ENCODE measurements around the gene CPNE7. TPM values are rescaled to one million over a fixed set of nuclear protein-coding genes. Genes with fewer than 3 reads are reported as not detected.
A peak's percentile ranks its signal among the peaks of the same experiment; 100 is the strongest.

Gene CPNE7
- total and polyA plus RNA-seq, 4 experiments from 2014 or later, result 2.3 to 7.3 (median 4.9) TPM

- no peak overlapping the region for H3K27ac ChIP-seq (ENCODE audit: low read depth, low read length)
- ChIA-PET POLR2A (ENCODE audit: partially characterized antibody) (no interaction called here), CTCF (ENCODE audit: partially characterized antibody) (interaction anchor here (1.2 kb wide), 1 partner anchor 12 kb away, joined by 3 read pairs; no protein-coding TSS in a partner anchor)
- H3K27me3 ChIP-seq (ENCODE audit: insufficient read depth, low read length), result no peaks in the 10 kb centered on the region
- H3K9me3 ChIP-seq (ENCODE audit: control insufficient read depth in 1 of 2, low read length in 2 of 2), result no peaks in the 10 kb centered on the region
- H3K9me3 Mint-ChIP-seq, result peaks cover 0 to 2% (median 0%) of the 10 kb centered on the region in 8 donors
- H3K36me3 ChIP-seq (ENCODE audit: insufficient read depth, low read length), result peaks cover 8% of the 10 kb centered on the region
- no peak for DNase-seq
- H3K4me1 ChIP-seq (ENCODE audit: insufficient read depth, low read length), result peaks cover 16% of the 10 kb centered on the region
- peaks cover 18 to 41% of the 10 kb centered on the region in 2 donors for H3K36me3 Mint-ChIP-seq
- intact Hi-C loops (cut with micrococcal nuclease), result no loop called here
- H3K4me3 Mint-ChIP-seq, result no peak overlapping the region
- H3K4me1 Mint-ChIP-seq, result peaks cover 11 to 16% (median 13%) of the 10 kb centered on the region in 4 donors
- H3K27ac Mint-ChIP-seq, result peak overlapping the region in 1 of 7 donors; percentile 35
- no peak overlapping the region for H3K4me3 ChIP-seq (ENCODE audit: low read length in 2 of 2)
- H3K27me3 Mint-ChIP-seq, result no peaks in the 10 kb centered on the region
Observed at GRCh38 chr16:89545044-89545830, 30.3 kb upstream of the CPNE7 start.

GRCh38 chr16:89545831-89546574, 29.6 kb upstream of the CPNE7 start:
- no peaks in the 10 kb centered on the region for H3K27me3 Mint-ChIP-seq
- peaks cover 18 to 41% of the 10 kb centered on the region in 2 donors for H3K36me3 Mint-ChIP-seq
- H3K4me1 Mint-ChIP-seq, result peaks cover 11 to 16% (median 13%) of the 10 kb centered on the region in 4 donors
- peaks cover 0 to 2% (median 0%) of the 10 kb centered on the region in 8 donors for H3K9me3 Mint-ChIP-seq
- H3K9me3 ChIP-seq (ENCODE audit: control insufficient read depth in 1 of 2, low read length in 2 of 2), result no peaks in the 10 kb centered on the region
- peaks cover 16% of the 10 kb centered on the region for H3K4me1 ChIP-seq (ENCODE audit: insufficient read depth, low read length)
- ChIA-PET POLR2A (ENCODE audit: partially characterized antibody) (interaction anchor here (1.0 kb wide), 1 partner anchor 56 kb away, joined by 3 read pairs; no protein-coding TSS in a partner anchor), CTCF (ENCODE audit: partially characterized antibody) (interaction anchor here (1.2 kb wide), 1 partner anchor 11 kb away, joined by 3 read pairs; no protein-coding TSS in a partner anchor)
- H3K4me3 Mint-ChIP-seq, result no peak overlapping the region
- peaks cover 8% of the 10 kb centered on the region for H3K36me3 ChIP-seq (ENCODE audit: insufficient read depth, low read length)
- H3K27ac Mint-ChIP-seq, result no peak overlapping the region
- H3K27ac ChIP-seq (ENCODE audit: low read depth, low read length), result no peak overlapping the region
- H3K4me3 ChIP-seq (ENCODE audit: low read length in 2 of 2), result no peak overlapping the region
- no peak for DNase-seq
- intact Hi-C loops (cut with micrococcal nuclease), result no loop called here
- no peaks in the 10 kb centered on the region for H3K27me3 ChIP-seq (ENCODE audit: insufficient read depth, low read length)

GRCh38 chr16:89546781-89547180, 28.8 kb upstream of the CPNE7 start:
- Mint-ChIP-seq H3K4me1 (peaks cover 9 to 14% (median 12%) of the 10 kb centered on the region in 4 donors), H3K27me3 (no peaks in the 10 kb centered on the region), H3K9me3 (peaks cover 0 to 2% (median 0%) of the 10 kb centered on the region in 8 donors), H3K36me3 (peaks cover 16 to 40% of the 10 kb centered on the region in 2 donors), H3K27ac (no peak overlapping the region), H3K4me3 (no peak overlapping the region)
- peaks cover 16% of the 10 kb centered on the region for H3K4me1 ChIP-seq (ENCODE audit: insufficient read depth, low read length)
- no peaks in the 10 kb centered on the region for H3K9me3 ChIP-seq (ENCODE audit: control insufficient read depth in 1 of 2, low read length in 2 of 2)
- no peak overlapping the region for H3K27ac ChIP-seq (ENCODE audit: low read depth, low read length)
- ChIA-PET POLR2A (ENCODE audit: partially characterized antibody) (interaction anchor here (0.8 to 1.0 kb wide), 2 partner anchors 56 to 212 kb away, joined by 3 read pairs; no protein-coding TSS in a partner anchor), CTCF (ENCODE audit: partially characterized antibody) (no interaction called here)
- DNase-seq, result no peak
- H3K4me3 ChIP-seq (ENCODE audit: low read length in 2 of 2), result no peak overlapping the region
- peaks cover 11% of the 10 kb centered on the region for H3K36me3 ChIP-seq (ENCODE audit: insufficient read depth, low read length)
- intact Hi-C loops (cut with micrococcal nuclease), result no loop called here
- H3K27me3 ChIP-seq (ENCODE audit: insufficient read depth, low read length), result no peaks in the 10 kb centered on the region

- Mint-ChIP-seq H3K36me3 (peaks cover 16 to 44% of the 10 kb centered on the region in 2 donors), H3K4me3 (no peak overlapping the region), H3K27ac (no peak overlapping the region), H3K9me3 (peaks cover 0 to 2% (median 0%) of the 10 kb centered on the region in 8 donors), H3K4me1 (peaks cover 9 to 14% (median 12%) of the 10 kb centered on the region in 4 donors), H3K27me3 (no peaks in the 10 kb centered on the region)
- Histone ChIP-seq H3K27me3 (ENCODE audit: insufficient read depth, low read length) (no peaks in the 10 kb centered on the region), H3K36me3 (ENCODE audit: insufficient read depth, low read length) (peaks cover 16% of the 10 kb centered on the region), H3K9me3 (ENCODE audit: control insufficient read depth in 1 of 2, low read length in 2 of 2) (no peaks in the 10 kb centered on the region), H3K4me1 (ENCODE audit: insufficient read depth, low read length) (peaks cover 16% of the 10 kb centered on the region), H3K4me3 (ENCODE audit: low read length in 2 of 2) (no peak overlapping the region), H3K27ac (ENCODE audit: low read depth, low read length) (no peak overlapping the region)
- CTCF ChIA-PET (ENCODE audit: partially characterized antibody), result no interaction called here
- intact Hi-C loops (cut with micrococcal nuclease), result no loop called here
- POLR2A ChIA-PET (ENCODE audit: partially characterized antibody), result interaction anchor here (0.8 kb wide), 1 partner anchor 212 kb away, joined by 3 read pairs; no protein-coding TSS in a partner anchor
- DNase-seq, result no peak
Observed at GRCh38 chr16:89547291-89547690, 28.3 kb upstream of the CPNE7 start.

GRCh38 chr16:89547860-89548259, 27.7 kb upstream of the CPNE7 start:
- Histone ChIP-seq H3K27me3 (ENCODE audit: insufficient read depth, low read length) (no peaks in the 10 kb centered on the region), H3K4me3 (ENCODE audit: low read length in 2 of 2) (no peak overlapping the region), H3K4me1 (ENCODE audit: insufficient read depth, low read length) (peaks cover 16% of the 10 kb centered on the region), H3K36me3 (ENCODE audit: insufficient read depth, low read length) (peaks cover 21% of the 10 kb centered on the region), H3K9me3 (ENCODE audit: control insufficient read depth in 1 of 2, low read length in 2 of 2) (no peaks in the 10 kb centered on the region), H3K27ac (ENCODE audit: low read depth, low read length) (no peak overlapping the region)
- DNase-seq, result no peak
- H3K4me3 Mint-ChIP-seq, result no peak overlapping the region
- intact Hi-C loops (cut with micrococcal nuclease), result loop anchor here (2.0 kb wide), 1 partner anchor 13 kb away; no protein-coding TSS in a partner anchor
- peaks cover 0 to 2% (median 0%) of the 10 kb centered on the region in 8 donors for H3K9me3 Mint-ChIP-seq
- no peaks in the 10 kb centered on the region for H3K27me3 Mint-ChIP-seq
- CTCF ChIA-PET (ENCODE audit: partially characterized antibody), result no interaction called here
- POLR2A ChIA-PET (ENCODE audit: partially characterized antibody), result interaction anchor here (1.9 kb wide), 1 partner anchor 9 kb away, joined by 4 read pairs; no protein-coding TSS in a partner anchor
- H3K36me3 Mint-ChIP-seq, result peaks cover 21 to 46% of the 10 kb centered on the region in 2 donors
- peak overlapping the region in 1 of 7 donors; percentile 46 for H3K27ac Mint-ChIP-seq
- H3K4me1 Mint-ChIP-seq, result peaks cover 9 to 14% (median 12%) of the 10 kb centered on the region in 4 donors

GRCh38 chr16:89548344-89549006, 27.1 kb upstream of the CPNE7 start:
- DNase-seq, result no peak
- intact Hi-C loops (cut with micrococcal nuclease), result loop anchor here (2.0 kb wide), 1 partner anchor 14 kb away; no protein-coding TSS in a partner anchor
- H3K27me3 ChIP-seq (ENCODE audit: insufficient read depth, low read length), result no peaks in the 10 kb centered on the region
- Mint-ChIP-seq H3K27ac (peak overlapping the region in 6 of 7 donors; percentile 80 to 88 (median 85)), H3K9me3 (peaks cover 0 to 2% (median 0%) of the 10 kb centered on the region in 8 donors), H3K36me3 (peaks cover 21 to 46% of the 10 kb centered on the region in 2 donors), H3K4me1 (peaks cover 9 to 14% (median 12%) of the 10 kb centered on the region in 4 donors), H3K27me3 (no peaks in the 10 kb centered on the region), H3K4me3 (peak overlapping the region in 3 of 8 donors; percentile 49 to 72 (median 57))
- H3K4me3 ChIP-seq (ENCODE audit: low read length in 2 of 2), result no peak overlapping the region
- H3K36me3 ChIP-seq (ENCODE audit: insufficient read depth, low read length), result peaks cover 28% of the 10 kb centered on the region
- no peaks in the 10 kb centered on the region for H3K9me3 ChIP-seq (ENCODE audit: control insufficient read depth in 1 of 2, low read length in 2 of 2)
- no peak overlapping the region for H3K27ac ChIP-seq (ENCODE audit: low read depth, low read length)
- ChIA-PET POLR2A (ENCODE audit: partially characterized antibody) (interaction anchor here (0.9 to 2.0 kb wide), 5 partner anchors 8 to 46 kb away, joined by 3 to 9 read pairs (median 4); no protein-coding TSS in a partner anchor), CTCF (ENCODE audit: partially characterized antibody) (interaction anchor here (1.8 kb wide), 1 partner anchor 10 kb away, joined by 6 read pairs; no protein-coding TSS in a partner anchor)
- H3K4me1 ChIP-seq (ENCODE audit: insufficient read depth, low read length), result peaks cover 16% of the 10 kb centered on the region

Data from CD4-positive, alpha-beta memory T cell (primary cell).